GM19099 (cell line): Measurements from ENCODE around the gene ADH1A.

Experiments used
- POLR2A ChIP-seq: IDR thresholded peaks from 3 replicates; pipeline ENCODE4 v1.6.1; 2011; ENCODE audit warnings: low read depth; ENCODE audit not compliant: insufficient read length; ENCODE audit errors: extremely low read depth

The ADH1A gene

DNA sequence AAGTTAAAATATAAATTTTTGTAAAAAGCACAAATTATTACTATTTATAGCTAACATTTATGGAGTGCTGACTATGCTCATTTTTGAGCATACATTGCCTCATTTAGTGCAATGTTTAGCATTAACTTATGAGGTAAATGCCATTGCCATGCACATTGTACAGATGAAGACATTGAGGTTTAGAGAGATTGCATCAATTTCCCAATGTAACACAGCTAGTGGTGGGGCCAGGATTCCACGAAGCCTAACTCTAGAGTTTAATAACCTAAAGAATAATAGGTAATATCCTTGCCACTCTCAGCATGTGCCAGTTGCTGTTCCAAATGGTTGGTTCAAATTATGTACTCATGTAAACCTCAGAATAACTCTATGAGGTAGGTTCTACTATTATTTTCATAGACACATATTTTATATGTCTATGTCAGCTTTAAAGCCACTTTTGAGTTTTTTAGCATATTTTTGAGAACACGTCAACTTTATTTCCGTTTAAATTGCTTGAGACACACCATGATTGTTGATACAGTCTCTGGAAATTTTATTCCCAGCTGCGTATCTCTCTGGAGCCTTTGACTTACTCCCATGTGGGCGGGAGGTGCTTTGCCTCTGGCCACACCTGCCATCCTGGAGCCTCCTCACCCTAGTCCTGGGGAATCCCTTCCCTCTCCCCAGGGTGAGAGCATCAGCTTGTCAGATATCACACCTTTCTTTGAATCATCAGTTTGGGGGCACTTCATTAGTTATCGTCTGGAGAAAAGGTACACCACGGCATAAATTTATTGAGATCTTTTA, 10.8 kb upstream of the ADH1A start:
- no peak for TF ChIP-seq POLR2A

DNA sequence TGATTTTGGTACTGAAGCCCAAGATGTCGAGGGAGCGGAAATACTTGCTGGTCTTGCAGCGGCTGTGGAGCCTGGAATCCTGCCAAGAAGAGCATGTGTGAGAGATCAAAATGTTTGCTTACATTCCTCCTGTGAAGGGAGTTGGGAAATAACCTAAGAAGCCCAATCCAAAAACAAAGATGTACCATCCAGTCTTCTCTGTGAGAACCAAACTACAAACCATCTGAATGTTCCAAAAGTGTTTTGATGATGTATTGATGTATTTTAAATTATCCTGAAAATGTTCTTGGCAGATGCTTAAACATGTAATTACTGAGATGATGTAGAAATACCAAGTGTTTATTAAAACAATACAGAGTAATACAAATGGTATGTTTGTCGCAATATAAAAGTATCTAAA, 10.1 kb upstream of the ADH1A start:
- no peak for TF ChIP-seq POLR2A

DNA sequence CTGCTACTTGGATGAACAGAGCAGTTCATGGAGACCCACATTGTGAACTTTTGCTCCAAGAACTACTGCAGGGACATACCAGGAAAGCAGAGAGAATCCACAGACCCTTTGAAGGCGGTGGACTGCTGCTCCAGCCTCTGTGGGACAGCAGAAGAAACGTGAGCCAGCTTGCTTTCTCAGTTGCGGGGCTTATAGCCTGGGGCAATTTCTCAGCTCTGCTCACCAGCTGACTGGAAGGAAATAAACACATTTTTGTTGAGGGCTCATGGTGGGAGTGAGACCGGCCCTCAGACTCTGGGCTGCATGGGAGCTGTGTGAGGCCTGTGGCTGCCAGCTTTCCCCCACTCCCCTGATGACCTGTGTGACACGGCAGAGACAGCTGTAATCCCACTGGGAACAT, 2.6 kb upstream of the ADH1A start:
- no peak for TF ChIP-seq POLR2A

DNA sequence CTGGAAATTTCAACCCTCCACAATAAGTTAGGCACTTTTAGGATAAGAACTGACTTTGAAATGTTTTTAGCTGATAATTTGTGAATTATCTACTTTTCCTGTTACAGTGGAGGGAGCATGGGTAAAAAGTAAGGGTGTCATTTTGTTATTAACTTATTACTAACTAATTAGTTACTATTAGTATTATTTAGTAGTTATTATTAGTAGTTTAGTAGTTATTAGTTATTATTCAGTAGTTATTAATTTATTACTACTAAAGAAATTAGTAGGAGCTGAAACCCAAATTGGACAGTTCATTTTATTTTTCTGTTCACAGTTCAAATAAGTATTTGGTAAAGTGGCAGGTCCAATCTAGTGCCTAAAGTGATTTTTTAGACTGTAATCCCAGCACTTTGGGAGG, 5.4 kb downstream of the ADH1A start:
- no peak for TF ChIP-seq POLR2A

DNA sequence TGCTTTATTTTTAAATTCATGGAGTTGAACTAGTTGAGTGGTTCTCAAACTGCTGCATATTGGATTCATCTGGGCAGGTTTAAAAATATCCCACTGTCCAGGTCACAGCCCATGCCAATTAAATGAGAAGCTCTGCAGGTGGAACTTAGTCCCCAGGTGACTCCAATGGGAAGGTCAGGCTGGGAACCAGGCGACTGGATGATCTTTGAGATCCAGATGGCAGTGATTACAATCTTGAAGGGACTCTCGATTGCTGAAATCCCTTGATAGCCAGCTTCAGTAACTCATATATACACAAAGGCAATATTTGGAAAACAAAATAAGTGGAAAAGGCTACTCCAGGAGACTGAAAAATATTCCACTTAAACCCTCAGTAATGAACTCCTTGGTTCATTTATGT, 8.1 kb downstream of the ADH1A start:
- no peak for TF ChIP-seq POLR2A

DNA sequence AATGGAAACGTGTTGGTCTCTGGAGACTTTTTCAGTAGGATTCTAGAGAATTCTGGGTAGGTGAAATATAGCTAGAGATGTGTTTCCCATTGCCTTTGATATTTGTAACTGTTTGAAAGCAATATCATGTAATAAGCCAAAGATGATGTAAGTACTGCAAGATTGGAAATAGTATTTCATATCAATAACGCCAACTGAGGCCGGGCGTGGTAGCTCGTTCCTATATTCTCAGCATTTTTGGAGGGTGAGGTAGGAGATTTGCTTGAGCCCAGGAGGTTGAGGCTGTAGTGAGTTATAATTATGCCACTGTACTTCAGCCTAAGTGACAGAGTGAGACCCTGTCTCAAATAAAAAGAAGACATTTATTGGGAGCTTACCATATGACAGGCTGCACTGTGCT, 9.5 kb downstream of the ADH1A start:
- no peak for TF ChIP-seq POLR2A

DNA sequence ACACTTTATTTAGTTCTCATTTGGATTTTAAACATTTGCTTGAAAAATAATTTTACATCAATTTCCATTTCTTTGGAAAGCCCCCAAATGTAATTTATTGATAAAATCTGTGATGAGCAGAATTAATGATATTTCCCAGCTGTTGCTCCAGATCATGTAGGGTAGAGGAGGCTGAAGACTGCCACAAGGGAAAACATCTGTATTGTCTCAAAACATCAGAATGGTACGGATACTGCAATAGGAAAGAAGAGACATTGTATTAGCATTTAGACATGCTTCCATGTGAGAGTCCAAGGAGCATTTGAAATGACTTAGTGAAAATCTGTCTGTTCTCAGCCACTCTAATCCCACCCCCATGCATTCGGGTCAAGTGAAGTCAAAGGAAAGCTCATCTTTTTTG, 14.4 kb downstream of the ADH1A start:
- TF ChIP-seq POLR2A, result no peak

DNA sequence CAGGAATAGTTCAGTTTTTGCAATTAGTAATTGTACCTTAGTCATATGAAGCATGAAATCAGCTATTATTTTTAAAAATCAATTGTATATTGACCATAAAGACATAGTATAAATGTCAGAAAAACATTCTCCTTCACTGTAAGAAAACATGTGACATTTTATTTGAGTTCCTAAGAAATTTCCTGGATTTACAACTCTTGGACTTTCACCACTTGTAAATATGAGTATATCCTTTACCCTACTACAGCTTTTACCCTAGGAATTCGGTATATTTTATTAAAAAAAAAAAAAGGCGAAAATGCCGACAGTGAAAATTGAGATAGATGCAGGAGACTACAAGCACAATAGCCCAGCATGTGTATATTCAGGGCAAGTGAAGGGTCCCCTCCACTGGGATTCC, 14.9 kb downstream of the ADH1A start:
- TF ChIP-seq POLR2A, result no peak

DNA sequence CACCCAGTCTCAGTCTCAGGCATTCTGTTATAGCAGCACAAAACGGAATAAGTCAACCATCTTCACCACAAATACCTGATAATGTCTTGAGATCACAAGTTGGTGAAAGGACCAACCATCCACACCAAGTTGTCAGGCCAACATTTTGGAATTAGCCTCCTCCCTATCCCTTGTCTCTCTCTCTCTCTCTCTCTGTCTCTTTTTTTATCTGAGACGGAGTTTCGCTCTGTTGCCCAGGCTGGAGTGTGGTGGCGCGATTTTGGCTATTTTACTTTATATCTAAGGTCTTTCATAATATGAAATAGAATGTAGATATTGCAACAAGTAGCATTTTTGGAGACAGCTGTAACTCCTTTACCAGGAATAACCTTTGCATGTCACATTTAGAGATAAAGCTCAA, 15.7 kb downstream of the ADH1A start:
- no peak for TF ChIP-seq POLR2A

DNA sequence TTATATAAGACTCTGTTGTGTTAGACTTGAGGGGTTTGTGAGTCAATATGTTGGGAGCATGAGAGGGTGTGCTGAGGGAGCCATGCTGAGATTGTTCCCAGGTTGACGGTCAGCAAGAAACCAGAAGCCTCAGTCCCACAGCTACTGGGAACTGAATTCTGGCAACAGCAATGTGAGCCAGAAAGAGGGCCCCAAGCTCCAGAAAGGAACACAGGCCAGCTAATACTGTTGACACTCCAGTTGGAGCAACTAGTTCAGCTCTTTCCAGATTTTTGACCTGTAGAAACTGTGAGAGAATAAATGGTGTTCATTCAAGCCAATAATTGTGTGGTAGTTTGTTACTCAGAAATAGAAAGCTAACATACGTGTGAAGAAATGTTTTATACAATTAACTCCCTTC, 17.1 kb downstream of the ADH1A start:
- no peak for TF ChIP-seq POLR2A

DNA sequence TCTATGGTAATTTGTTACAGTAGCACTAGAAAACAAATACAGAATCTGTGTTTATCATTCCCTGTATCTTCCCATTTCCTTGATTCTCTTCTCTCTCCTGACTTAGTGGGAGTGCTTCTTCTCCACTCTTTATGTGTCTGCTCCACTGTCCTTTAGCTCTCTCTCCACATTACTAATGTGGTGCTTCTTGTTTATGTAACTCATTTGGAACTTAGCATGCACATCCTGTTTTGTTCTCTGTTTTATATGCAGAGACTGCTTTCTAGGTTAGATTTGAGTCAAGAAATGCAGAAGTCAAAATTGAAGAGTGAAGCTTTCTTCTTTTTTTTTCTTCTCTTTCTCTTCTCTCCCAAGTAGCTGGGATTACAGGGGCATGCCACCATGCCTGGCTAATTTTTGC, 25.9 kb downstream of the ADH1A start:
- TF ChIP-seq POLR2A, result no peak

DNA sequence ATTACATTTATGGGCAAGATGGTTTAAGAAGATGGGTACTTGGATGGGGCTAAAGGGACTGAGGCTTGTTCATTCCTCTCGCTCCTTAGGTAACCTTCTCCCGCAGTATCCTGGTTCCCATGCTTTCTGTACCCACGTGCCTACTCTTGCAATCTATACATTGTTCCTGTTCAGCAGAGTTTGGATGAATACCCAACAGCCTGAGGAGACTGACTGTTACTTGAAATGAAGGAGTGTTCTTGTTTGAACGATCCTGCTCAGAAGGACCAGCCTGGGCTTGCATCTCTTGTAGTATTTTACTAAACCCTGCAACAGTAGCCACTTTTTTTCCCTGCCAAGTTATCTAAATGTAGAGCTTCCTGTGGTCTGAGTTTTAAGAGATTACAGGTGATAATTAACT, 38.0 kb downstream of the ADH1A start:
- TF ChIP-seq POLR2A, result no peak

DNA sequence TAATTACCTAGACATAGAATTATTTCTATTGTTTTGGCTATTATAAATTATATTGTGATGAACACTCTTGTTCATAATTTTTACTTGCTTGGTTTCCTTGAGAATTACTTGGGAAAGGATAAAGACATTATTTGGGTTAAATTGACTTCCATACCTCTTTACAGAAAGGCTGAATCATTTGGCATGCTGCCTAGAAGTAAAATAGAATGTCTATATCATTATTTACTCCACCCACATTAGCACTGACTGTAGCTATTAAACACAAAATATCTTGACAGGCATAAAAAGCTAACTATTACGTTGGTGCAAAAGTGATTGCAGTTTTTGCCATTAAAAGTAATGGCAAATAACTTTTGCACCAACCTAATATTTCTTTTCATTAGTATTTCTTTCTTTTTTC, 42.1 kb downstream of the ADH1A start:
- TF ChIP-seq POLR2A, result no peak

DNA sequence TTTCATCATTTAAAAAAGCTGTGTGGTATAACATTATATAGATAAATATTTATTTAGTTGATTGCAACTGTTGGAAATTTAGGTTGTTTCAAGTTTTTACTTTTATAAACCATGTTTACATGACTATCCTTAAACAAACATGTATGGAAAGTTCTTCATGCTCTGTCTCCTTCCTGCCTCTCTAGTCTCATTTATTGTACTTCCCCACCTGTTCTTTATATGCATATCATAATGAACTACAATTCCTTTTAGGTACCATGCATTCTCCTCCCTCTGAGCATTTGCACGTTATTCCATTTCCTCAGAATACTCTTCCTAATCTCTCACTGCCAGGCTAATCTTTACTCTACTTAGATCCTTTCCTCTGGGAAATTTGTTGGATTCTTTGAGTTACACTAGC, 54.8 kb downstream of the ADH1A start:
- no peak for TF ChIP-seq POLR2A

DNA sequence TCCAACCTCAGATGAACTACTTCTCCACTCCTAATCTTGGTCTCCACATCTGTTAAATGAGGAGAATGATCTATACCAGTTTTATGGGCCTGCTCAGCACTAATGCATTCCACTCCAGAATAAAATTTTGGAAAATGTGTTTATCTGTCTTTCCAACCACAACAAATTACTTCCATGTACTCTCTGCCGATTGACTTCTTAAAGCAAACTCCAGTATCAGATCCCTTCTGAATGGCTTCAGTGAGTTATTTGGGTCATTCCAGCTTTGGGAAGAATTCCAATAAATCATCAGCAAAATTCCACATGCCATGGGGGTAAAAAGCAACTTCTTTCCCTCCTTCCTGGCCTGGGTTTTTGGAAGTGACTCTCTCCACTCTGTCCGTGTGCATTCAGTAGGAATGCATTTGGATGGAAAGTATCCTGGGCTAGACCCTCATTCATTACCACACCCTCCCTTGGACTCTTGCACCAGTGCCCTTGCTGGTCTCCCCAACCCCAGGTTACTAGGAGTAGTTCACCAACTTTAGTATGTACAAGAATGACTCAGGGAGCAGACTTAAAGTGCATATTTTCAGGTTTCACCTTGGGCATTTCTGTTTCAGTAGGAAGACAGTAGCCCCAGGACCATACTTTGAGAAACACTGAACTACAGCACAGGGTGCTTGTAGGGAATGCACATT, 56.3 kb downstream of the ADH1A start:
- TF ChIP-seq POLR2A, result no peak
